Measurements from ENCODE around the gene RPS6KA2.

RPS6KA2 gene

DNA sequence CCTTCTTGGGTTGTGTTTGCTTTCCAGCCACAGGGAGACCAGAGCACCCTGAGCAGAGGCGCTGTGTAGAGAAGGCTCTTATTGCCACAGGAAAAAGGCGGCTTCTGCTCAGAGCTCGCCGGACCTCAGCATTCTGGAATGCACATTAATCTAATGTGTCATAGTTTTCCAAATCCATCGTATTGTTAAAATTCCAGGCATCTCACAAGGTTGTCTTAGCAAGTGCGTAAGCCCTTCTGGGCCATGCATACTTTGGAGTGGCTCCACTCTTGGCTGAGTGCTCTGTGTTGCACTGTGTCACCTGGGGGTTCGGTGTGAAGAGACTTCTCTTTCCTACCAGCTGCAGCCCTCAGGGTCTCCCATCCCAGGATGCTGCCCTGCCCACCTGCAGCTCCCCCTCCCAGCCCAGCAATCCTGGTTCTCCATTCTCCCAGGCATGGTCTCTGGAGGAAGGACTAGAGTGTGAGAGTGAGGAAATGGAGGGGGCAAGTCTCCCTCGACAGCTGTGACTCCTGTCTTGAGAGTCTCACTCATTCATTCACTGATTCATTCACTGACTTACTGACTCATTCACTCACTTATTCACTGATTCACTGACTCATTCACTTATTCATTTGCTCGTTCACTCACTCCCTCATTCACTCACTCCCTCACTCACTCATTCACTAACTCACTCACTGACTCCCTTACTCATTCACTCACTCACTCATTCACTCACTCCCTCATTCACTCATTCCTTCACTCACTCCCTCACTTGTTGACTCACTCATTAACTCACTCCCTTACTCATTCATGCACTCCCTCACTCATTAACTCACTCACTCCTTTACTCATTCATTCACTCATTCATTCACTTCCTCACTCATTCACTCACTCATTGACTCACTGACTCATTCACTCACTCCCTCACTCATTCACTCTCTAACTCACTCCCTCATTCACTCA is 160.6 kb downstream of the RPS6KA2 start:
- DNase-seq (ENCODE audit: low read depth), result no peak

DNA sequence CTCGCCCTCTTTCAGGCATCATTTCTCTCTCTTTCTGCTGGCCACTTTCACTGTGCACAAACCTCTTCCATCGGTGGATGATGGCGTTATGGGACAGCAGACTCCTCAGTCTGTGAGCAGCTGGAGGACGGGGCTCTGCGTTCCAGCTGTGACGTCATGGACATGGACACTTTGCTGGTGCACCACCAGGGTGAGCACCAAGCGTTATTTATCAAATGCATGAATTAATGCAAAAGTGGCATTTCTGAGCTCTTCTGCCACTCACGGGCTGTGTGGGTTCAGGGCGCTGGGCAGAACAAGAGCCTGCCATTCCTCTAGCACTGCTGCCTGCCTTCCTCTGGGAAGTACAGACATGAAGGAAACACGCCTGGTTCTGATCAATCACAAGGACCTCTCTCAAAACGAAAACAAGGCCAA is 161.4 kb downstream of the RPS6KA2 start:
- no peak for DNase-seq (ENCODE audit: low read depth)

DNA sequence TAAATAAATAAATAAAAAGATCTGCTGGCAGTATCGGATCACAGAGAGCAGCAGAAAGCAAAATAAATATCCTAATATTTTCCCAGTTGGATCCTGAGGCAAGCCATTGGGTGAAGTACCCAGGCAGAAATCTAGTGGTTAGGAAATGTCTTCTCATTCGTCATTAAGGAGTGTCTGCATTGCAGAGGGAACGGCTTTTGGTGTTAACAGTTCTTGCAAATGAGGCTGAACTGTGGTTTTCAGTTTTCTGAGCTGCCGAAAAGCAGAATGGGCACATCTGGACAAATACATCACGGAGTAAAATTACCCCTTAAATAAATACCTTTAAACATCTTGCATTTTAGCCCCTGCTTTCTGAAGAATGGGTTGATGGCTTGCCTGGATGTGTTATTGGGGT is 162.1 kb downstream of the RPS6KA2 start:
- no peak for DNase-seq (ENCODE audit: low read depth)

DNA sequence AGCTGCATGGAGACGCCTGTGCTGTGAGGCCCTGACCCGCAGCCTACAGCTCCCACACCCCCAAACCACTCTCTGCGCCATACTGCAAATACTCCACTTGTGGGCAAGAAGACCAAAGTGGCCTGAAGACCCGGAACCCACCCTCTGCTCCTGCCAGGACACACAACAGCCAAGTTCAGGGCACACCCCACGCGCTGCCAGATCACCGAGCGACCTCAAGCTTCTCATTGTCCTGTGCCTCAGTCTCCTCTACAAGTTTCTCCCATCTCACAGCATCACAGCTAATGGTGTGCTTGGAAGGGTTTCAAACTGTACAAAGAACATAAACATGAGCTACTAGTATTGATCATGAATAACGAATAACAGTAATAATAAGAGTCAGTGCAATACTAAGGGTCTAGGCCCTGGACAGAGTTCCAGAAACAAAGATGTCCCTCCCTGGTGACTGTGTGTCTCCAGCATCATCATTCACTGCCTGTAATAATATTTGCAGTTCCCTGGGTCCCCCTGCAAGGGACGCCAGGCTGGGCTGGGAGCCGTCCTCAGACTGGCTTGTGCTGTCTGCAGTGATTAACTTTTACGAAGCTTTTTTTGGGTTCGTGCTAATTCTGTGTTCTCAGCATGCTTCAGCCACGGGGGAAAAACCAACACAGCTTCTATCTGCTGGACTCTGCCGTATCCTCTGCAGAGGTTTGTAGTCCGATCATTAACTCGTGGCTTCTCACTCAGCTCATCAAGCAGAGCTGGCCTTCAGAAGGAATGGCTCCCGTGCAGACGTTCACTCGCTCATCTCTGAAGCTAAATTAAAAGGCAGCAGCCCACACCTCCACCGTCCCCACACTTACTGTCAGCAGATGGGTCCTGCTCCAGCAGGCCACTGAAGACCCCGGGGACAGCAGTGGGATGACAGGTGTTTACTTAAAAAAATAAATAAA is 162.7 kb downstream of the RPS6KA2 start:
- no peak for DNase-seq (ENCODE audit: low read depth)

DNA sequence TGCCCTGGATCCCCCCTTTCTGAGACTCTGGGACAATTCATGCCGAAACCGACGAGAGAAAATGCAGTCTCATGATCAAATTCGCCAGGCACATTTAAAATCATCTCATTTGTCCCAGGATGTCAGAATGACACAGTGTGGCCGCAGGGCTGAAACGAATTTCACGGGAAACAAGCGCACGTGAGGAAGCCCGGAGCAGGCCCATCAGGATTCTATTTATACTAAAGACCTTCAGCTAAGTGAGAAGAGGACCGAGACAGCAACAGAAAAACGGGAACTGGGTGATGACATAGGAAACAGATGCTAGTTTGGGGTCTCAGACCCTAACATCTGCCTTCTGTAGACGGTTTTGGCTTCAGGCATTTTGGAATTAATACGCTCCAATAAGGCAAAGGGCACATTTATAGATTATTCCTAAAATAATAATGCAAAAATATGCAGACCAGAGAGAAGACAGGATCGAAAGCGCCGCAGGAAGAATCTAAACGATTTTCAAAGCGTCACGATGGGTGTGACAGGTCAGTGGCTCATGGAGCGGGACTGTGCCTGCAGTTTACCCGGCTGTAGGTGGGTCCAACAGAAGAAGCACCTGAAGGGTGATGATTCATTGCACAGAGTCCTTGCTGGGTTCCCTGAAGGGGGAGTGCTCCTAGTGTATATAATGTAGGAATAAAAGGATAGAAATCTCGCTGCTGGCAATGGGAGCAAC is 163.5 kb downstream of the RPS6KA2 start:
- DNase-seq (ENCODE audit: low read depth), result no peak

DNA sequence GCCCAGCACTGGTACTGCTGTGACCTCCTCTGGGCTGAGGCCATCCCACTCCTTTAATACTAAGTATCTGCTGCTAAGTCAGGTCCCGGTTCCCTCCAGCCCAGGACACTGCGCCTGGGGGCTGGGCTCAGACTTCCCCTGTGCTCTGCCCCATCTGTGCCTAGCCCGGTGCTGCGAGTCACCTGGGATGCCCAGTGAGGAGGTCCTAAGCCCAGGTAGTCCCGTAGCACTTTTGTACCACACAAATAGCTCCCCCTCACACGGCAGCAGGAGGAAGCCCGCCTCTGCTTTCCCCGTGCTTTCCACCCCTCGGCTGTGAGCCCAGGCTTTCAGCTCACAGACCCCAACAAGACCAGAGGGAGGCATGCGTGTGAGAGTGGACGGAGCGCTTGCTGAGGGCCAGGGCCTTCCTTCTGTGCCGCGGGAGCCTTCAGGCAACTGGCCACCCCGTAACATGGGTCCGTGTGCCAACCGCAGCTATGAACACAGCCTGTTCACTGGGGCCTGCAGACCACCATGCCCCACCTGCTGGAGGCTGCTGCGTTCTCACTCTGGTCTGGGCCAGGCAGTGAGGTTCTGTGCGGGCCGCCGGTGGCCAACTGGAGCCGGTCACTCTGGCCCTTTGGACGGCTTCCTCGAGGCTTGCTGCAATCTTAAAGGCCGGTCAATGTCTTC is 164.5 kb downstream of the RPS6KA2 start:
- no peak for DNase-seq (ENCODE audit: low read depth)

DNA sequence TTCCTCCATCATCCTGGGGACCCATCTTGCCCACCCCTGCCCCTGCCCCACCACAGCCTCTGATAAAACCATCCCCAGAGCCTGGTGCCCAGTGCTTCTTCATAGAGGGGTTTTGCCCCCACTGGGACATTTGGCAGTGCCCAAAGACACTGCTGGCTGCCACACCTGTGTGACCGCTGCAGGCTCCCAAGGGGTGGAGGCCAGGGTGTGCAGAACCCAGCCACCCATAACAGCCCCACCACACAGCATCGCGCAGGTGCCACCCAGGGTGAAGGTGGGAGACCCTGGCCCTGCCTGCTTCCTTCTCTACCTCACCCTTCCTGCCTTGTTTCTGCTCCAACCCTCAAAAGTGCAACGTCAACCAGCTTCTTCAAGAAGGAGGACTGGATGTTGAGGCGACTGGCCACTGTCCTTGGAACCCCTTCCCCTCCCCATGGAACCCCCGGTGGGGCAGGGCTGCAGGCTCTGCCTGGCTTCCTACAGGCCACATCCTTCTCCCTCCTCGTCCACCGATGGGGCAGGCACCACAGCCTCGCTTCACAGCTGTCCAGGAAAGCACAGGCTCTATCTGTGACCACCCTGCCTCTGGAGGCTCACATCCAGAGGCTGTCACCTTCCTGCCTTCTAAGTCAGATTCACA is 165.1 kb downstream of the RPS6KA2 start:
- no peak for DNase-seq (ENCODE audit: low read depth)

DNA sequence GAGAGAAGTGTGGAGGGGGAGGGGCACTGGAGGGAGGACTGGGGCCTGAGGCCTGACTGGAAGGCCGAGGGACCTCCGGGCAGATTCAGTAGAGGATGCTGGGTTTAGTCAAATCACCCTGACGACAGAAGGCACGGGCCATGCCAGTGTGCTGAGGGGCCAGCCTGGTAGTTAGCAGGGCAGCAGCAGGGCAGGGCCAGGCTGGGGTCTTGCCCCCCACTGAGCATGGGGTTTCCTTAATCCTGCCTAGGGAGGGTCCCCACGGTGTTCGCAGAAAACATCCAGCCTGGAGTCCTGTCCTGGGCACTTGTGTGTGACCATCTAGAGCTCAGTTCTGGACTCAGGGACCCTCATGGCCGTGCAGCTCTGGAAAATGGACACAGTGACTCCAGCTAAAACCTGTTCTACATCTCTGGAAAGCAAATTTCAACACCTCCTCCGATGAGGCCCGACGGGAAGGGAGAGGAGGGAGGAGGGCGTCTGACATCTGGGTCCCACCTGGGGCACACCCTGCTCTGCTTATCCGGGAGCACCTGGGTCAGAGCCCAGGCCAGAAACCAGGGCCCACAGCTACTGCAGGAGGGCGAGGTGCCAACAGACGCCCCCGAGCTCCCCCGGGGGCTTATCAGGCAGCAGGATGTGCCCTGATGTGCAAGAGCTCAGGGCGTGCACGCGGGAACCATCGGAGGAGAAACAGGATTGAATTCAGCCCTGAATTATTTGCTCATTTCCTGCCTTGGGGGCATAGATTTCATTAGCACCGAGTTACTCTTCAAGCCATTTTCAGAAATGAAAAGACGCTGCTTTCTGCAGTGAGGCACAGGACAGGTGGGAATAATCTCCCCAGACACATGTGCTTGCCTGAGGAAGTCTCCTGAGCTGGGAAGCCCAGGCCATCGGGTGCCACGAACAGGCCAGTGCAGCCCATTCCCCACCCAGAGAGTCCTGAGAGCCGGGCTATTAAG is 166.3 kb downstream of the RPS6KA2 start:
- no peak for DNase-seq (ENCODE audit: low read depth)

DNA sequence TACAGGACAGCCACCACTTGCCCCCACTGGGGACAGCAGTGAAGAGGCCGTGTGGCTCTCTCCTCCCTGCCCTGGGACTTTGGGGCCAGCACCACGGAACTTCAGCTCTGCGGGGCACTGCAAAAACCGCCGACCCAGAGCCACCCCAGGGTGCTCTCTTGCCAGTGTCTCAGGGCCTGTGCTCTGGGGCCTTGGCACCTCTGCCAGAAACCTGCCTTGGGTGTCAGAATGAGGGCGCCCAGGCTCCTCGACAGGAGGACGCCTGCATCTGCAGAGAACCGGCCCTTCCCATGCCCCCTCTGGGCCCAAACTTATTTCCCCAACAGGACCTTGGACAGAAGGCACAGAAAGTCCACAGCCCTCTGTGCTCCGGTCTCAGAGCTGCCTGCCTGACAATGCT is 167.1 kb downstream of the RPS6KA2 start:
- DNase-seq (ENCODE audit: low read depth), result no peak

DNA sequence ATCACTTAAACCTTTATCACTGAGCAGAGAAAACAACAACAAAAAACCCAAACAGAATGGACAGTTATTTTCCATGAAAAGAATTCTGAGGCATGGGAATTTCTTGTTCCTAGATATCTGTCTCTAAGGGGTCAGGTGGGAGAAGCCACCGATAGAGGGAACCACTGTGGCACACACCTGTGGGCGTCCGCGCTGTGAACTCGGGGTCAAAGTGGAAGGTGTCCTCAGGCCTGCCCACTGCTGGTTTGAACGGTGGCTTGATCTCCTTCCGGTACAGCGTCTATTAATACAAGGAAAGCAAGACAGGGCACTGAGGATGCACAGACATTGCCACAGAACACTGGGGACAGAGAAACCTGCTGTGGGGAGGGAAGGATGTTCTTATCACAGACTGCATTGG is 167.8 kb downstream of the RPS6KA2 start:
- DNase-seq (ENCODE audit: low read depth), result no peak

DNA sequence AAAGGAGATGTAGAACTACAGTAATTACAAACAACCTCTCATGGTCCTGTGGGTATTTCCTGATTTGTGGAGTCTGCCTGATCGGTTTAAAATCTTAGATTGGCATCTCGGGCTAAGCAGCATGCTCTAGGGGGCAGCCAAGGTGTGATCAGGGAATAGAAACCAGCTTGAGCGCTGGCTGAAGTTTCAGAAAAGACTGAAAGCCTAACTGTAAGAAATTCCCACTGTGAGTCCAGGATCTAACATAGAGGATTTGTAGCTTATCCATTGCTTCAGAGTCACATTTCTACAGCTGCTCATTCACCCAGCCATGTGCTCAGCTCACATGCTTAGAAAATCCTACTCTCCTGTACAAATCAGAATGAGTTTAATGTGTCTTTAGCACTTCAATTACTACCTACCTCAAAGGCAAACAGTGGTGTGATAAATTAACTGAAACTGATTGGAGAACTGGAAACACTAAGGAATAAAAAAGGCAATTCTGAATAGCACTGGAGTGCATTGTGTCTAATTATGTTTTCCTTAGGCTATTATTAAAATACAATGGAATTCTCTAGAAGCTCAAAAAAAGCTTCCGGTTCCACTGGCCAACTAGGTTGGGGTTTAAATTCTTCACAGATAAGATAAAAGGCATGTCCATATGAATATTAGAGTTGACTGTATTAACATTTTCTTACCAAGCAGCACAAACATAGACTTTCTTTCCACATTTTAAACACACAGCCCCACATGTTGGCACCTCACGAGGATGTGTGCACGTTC is 170.5 kb downstream of the RPS6KA2 start:
- no peak for DNase-seq (ENCODE audit: low read depth)

DNA sequence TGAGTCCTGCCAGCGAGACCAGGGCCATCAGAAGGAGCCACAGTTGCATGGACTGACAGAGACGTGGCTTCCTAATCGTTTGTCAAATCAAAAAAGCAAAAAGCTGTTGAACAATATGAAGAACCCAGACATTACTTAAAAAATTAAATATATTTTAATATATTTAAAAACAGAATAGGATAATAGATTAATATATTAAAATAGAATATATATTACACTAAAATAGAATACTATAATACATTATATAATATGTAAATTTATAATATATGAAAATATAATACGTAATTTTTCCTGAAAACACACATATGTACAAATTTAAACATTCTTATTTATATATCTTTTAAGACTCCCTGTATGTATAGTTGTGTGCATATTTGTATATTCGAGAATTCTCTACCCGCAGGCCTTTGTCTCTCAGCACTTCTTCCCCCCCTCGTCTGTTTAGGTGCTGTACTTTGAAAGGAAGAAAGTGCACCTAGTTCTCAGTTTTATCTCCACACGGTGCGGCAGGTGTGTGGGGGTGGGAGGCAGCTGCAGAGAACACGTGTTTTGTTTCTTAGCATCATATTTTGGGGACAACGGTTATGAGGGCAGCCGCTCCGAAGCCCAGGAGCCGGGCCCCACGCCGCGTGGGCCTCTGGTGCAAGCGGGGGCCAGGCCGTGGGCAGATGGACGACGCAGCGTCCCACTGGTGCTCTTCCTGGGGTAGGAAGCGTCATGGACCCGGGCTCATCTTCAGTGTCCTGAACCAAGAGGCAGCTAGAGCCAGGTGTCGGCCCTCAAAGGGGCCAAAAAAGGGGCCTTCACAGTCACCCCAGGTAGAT is 172.1 kb downstream of the RPS6KA2 start:
- DNase-seq (ENCODE audit: low read depth), result no peak

DNA sequence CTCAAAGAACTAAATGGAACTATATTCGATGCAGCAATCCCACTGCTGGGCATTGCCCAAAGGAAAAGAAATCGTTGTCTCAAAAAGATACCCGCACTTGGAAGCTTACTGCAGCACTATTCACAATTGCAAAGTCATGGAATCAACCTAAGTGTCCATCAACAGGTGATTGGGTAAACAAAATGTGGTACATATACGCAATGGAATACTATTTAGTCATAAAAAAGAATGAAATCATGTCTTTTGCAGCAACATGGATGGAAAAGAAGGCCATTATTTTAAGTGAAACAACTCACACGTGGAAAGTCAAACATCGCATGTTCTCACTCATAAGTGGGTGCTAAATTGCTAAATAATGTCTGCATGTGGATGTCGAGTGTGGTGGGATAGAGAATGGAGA is 173.4 kb downstream of the RPS6KA2 start:
- no peak for DNase-seq (ENCODE audit: low read depth)

DNA sequence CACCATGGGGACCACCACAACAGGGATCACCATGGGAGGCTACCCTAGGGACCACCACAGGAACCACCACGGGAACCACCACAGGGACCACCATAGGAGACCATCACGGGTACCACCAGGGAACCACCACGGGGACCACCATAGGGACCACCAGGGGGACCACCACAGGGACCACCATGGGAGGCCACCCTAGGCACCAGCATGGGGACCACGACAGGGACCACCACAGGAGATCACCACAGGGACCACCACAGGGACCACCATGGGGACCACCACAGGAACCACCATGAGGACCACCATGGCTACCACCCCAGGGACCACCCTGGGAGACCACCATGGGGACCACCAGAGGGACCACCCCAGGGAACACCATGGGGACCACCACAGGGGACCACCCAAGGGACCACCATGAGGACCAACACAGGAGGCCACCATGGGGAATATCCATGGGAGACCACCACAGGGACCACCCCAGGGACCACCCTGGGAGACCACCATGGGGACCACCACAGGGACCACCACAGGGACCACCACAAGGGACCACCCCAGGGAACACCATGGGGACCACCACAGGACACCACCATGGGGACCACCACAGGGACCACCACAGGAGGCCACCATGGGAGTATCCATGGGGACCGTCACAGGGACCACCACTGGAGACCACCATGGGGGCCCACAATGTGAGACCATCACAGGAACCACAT is 176.7 kb downstream of the RPS6KA2 start:
- DNase-seq (ENCODE audit: low read depth), result no peak

DNA sequence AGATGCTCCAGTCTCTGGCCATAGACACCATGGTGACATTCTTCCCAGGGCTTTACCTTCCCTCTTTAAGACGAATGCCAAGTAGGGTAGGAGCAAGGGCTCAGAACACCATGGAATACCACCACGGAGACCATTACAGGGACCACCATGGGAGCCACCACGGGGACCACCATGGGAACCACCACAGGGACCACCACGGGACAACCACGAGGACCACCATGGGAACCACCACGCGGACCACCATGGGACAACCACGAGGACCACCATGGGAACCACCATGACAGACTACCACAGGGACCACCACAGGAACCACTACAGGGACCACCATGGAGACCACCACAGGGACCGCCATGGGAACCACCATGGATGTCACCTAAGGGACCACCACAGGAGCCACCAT is 177.4 kb downstream of the RPS6KA2 start:
- no peak for DNase-seq (ENCODE audit: low read depth)

DNA sequence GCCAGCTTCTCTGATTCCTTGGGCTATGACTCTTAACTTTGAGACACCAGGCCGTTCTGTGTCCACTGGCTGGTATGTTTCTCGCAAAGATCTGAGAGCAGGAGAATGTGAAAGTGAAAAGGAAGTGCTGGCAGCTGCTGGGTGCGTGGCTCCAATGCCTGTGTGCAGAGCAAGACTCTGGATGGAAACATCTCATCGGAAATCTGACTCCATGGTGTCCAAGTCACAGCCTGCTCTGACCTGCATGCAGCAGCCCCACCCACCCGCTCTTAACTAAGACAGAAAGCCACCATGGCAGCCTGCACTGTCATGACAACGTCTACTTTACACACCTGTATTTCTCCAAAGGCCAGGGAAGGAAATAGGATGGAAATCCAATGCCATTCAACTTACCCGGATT is 178.0 kb downstream of the RPS6KA2 start:
- DNase-seq (ENCODE audit: low read depth), result no peak

DNA sequence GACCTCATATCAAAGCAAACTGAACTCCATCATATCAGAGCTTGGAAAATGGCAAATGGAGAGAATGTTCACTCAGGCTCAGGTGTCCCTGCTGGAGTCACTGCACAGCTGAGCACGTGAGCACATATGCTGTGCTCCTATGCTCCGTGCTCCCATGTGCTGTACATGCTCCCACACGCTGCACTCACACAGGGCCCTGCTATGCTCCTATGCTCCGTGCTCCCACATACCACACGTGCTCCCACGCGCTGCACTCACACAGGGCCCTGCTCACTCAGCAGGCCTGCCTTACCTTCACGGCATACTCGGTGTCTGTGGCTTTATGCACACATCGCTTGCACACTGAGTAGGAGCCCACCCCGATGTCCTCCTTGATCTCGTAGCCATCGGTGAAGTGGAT is 178.6 kb downstream of the RPS6KA2 start:
- no peak for DNase-seq (ENCODE audit: low read depth)

Measured in activated T-cell treated with anti-CD3 and anti-CD28 coated beads for 48 hours (primary cell).